Cardiac muscle cell (in vitro differentiated cells and primary cell): ENCODE results near the gene ATG5. TPM values are rescaled to one million over a fixed set of nuclear protein-coding genes. Genes with fewer than 3 reads are reported as not detected.

ENCODE experiments used
- DNase-seq, 2 donors: peaks; one replicate each; pipeline versions ENCODE4 v3.0.0 to v3.0.0-alpha.2; 2010 to 2017; ENCODE audit warnings: low read depth in 1 of 2, low spot score in 1 of 2
- H3K27ac ChIP-seq: fragments of 200-600 bp; sonication (generic); 2 replicates; pipeline ENCODE4 v1.5.1; 2016
- H3K27me3 ChIP-seq: fragments of 200-600 bp; sonication (generic); 2 replicates; pipeline ENCODE4 v1.6.0; 2016; ENCODE audit warnings: control low read depth
- H3K36me3 ChIP-seq: fragments of 200-600 bp; sonication (generic); 2 replicates; pipeline ENCODE4 v1.5.1; 2016; ENCODE audit warnings: control low read depth
- H3K4me1 ChIP-seq: fragments of 200-600 bp; sonication (generic); 2 replicates; pipeline ENCODE4 v1.8.1; 2017; ENCODE audit warnings: low read depth, mild to moderate bottlenecking, mixed run types
- H3K4me3 ChIP-seq: fragments of 200-600 bp; sonication (generic); 2 replicates; pipeline ENCODE4 v1.5.1; 2016; ENCODE audit warnings: mild to moderate bottlenecking
- H3K9me3 ChIP-seq: fragments of 200-600 bp; sonication (generic); 2 replicates; pipeline ENCODE4 v1.5.1; 2017; ENCODE audit warnings: low read depth, mild to moderate bottlenecking, control low read depth
- polyA plus RNA-seq: library from polyadenylated mRNA; unstranded; fragments of >200 nt; fragmentation: Nextera tagmentation; extraction: Ambion mirVana; gene quantifications from 2 replicates; pipeline ENCODE4 v1.2.1, GENCODE V29; 2016
- total RNA-seq: library from RNA; depleted of rRNA; stranded (reverse); fragments of >200 nt; gene quantifications from 2 replicates; pipeline ENCODE4 v1.2.3, GENCODE V29; 2016
- TF ChIP-seq, protein P1 (sequence below): IDR thresholded peaks from 2 replicates; pipeline ENCODE4 v1.5.1; 2012; ENCODE audit warnings: low read depth, mild to moderate bottlenecking, low read length

Gene ATG5
- total and polyA plus RNA-seq, 2 experiments from 2014 or later, result 15.2 to 32.2 TPM

- Histone ChIP-seq H3K4me1 (peaks cover 8% of the 10 kb centered on the region), H3K9me3 (no peaks in the 10 kb centered on the region), H3K36me3 (peaks cover 5% of the 10 kb centered on the region), H3K27ac (no peak overlapping the region), H3K27me3 (no peaks in the 10 kb centered on the region), H3K4me3 (no peak overlapping the region)
- TF ChIP-seq, protein P1, sequence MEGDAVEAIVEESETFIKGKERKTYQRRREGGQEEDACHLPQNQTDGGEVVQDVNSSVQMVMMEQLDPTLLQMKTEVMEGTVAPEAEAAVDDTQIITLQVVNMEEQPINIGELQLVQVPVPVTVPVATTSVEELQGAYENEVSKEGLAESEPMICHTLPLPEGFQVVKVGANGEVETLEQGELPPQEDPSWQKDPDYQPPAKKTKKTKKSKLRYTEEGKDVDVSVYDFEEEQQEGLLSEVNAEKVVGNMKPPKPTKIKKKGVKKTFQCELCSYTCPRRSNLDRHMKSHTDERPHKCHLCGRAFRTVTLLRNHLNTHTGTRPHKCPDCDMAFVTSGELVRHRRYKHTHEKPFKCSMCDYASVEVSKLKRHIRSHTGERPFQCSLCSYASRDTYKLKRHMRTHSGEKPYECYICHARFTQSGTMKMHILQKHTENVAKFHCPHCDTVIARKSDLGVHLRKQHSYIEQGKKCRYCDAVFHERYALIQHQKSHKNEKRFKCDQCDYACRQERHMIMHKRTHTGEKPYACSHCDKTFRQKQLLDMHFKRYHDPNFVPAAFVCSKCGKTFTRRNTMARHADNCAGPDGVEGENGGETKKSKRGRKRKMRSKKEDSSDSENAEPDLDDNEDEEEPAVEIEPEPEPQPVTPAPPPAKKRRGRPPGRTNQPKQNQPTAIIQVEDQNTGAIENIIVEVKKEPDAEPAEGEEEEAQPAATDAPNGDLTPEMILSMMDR, result no peak
- DNase-seq, result no peak
These were observed 138.1 kb downstream of the ATG5 start for GRCh38 chr6:106187424-106187982.

GRCh38 chr6:106186714-106187113, 138.8 kb downstream of the ATG5 start:
- no peak overlapping the region for H3K4me3 ChIP-seq
- H3K36me3 ChIP-seq, result peaks cover 5% of the 10 kb centered on the region
- no peak overlapping the region for H3K27ac ChIP-seq
- DNase-seq, result no peak
- TF ChIP-seq, protein P1, result no peak
- peaks cover 8% of the 10 kb centered on the region for H3K4me1 ChIP-seq
- H3K27me3 ChIP-seq, result no peaks in the 10 kb centered on the region
- H3K9me3 ChIP-seq, result no peaks in the 10 kb centered on the region

GRCh38 chr6:106186172-106186571, 139.4 kb downstream of the ATG5 start:
- no peak overlapping the region for H3K27ac ChIP-seq
- peaks cover 5% of the 10 kb centered on the region for H3K36me3 ChIP-seq
- TF ChIP-seq, protein P1, result no peak
- no peak for DNase-seq
- no peaks in the 10 kb centered on the region for H3K27me3 ChIP-seq
- H3K9me3 ChIP-seq, result no peaks in the 10 kb centered on the region
- H3K4me3 ChIP-seq, result no peak overlapping the region
- H3K4me1 ChIP-seq, result peaks cover 8% of the 10 kb centered on the region

GRCh38 chr6:106185615-106186014, 139.9 kb downstream of the ATG5 start:
- Histone ChIP-seq H3K4me3 (no peak overlapping the region), H3K4me1 (peaks cover 8% of the 10 kb centered on the region), H3K27ac (no peak overlapping the region), H3K9me3 (no peaks in the 10 kb centered on the region), H3K27me3 (no peaks in the 10 kb centered on the region), H3K36me3 (peaks cover 5% of the 10 kb centered on the region)
- TF ChIP-seq, protein P1, result no peak
- DNase-seq, result no peak

DNA sequence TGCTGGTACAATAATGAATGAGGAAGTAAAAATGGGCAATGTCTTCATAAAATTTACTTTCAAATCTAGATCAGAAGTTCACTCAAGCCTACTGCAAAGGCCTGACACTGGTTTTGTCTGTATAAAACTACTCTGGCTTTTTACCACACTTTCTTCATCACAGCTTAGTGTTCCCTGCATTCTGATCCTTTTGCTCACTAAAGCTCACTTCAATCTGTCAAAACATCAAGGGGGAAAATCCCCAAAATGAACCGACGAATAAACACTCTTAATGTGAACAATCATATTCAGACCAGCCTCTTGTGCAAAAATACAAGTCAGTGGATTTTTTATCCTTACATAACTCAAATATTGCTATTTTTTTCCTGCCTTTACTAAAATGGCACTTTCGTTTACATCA, 140.9 kb downstream of the ATG5 start:
- Histone ChIP-seq H3K9me3 (no peaks in the 10 kb centered on the region), H3K4me3 (no peak overlapping the region), H3K27me3 (no peaks in the 10 kb centered on the region), H3K27ac (no peak overlapping the region), H3K36me3 (peaks cover 5% of the 10 kb centered on the region), H3K4me1 (peaks cover 8% of the 10 kb centered on the region)
- DNase-seq, result no peak
- TF ChIP-seq, protein P1, result no peak
